Measurements from ENCODE around the gene EDA. TPM values are rescaled to one million over a fixed set of nuclear protein-coding genes. Genes with fewer than 3 reads are reported as not detected.

EDA gene
- total RNA-seq, 1 donor from 2014 or later: 6.1 TPM

GRCh38 chrX:69605521-69605920, 10.4 kb upstream of the EDA start:
- DNase-seq (ENCODE audit: extremely low spot score in 2 of 2): no peak
- H3K9me3 ChIP-seq: no peaks in the 10 kb centered on the region
- H3K4me3 ChIP-seq: no peak overlapping the region
- H3K4me1 ChIP-seq: no peaks in the 10 kb centered on the region
- H3K27ac ChIP-seq: no peak overlapping the region
- TF ChIP-seq POLR2AphosphoS5 (IDR thresholded peaks at IDR 0.05; ENCODE audit: insufficient read depth in 1 of 2, low read depth in 1 of 2) (no peak), CTCF (IDR thresholded peaks at IDR 0.05) (no peak)
- no peaks in the 10 kb centered on the region for H3K27me3 ChIP-seq
- H3K36me3 ChIP-seq: no peaks in the 10 kb centered on the region
- intact Hi-C loops (cut with DNase I): loop anchor here (5.0 kb wide), 1 partner anchor 783 kb away; no protein-coding TSS in a partner anchor

- Histone ChIP-seq H3K9me3 (no peaks in the 10 kb centered on the region), H3K27me3 (no peaks in the 10 kb centered on the region), H3K36me3 (no peaks in the 10 kb centered on the region), H3K4me1 (no peaks in the 10 kb centered on the region), H3K4me3 (no peak overlapping the region), H3K27ac (no peak overlapping the region)
- no peak for DNase-seq (ENCODE audit: extremely low spot score in 2 of 2)
- intact Hi-C loops (cut with DNase I): loop anchor here (5.0 kb wide), 1 partner anchor 785 kb away; no protein-coding TSS in a partner anchor
- no peak for TF ChIP-seq POLR2AphosphoS5 (IDR thresholded peaks at IDR 0.05; ENCODE audit: insufficient read depth in 1 of 2, low read depth in 1 of 2)
- TF ChIP-seq POLR2A (IDR thresholded peaks at IDR 0.05): no peak
- no peak for TF ChIP-seq CTCF (IDR thresholded peaks at IDR 0.05)
These were observed 8.3 kb upstream of the EDA start for GRCh38 chrX:69607616-69608015.

- no peaks in the 10 kb centered on the region for H3K36me3 ChIP-seq
- no peak for TF ChIP-seq POLR2A (IDR thresholded peaks at IDR 0.05)
- no peak for TF ChIP-seq POLR2AphosphoS5 (IDR thresholded peaks at IDR 0.05; ENCODE audit: insufficient read depth in 1 of 2, low read depth in 1 of 2)
- no peak for TF ChIP-seq CTCF (IDR thresholded peaks at IDR 0.05)
- no peaks in the 10 kb centered on the region for H3K4me1 ChIP-seq
- intact Hi-C loops (cut with DNase I): no loop called here
- H3K27ac ChIP-seq: no peak overlapping the region
- no peak for DNase-seq (ENCODE audit: extremely low spot score in 2 of 2)
- no peaks in the 10 kb centered on the region for H3K27me3 ChIP-seq
- H3K9me3 ChIP-seq: no peaks in the 10 kb centered on the region
- no peak overlapping the region for H3K4me3 ChIP-seq
These were observed 2.0 kb upstream of the EDA start for GRCh38 chrX:69613946-69614345.

- no peak for DNase-seq (ENCODE audit: extremely low spot score in 2 of 2)
- H3K27me3 ChIP-seq: no peaks in the 10 kb centered on the region
- H3K4me3 ChIP-seq: no peak overlapping the region
These were observed 1.0 kb upstream of the EDA start for GRCh38 chrX:69614886-69615285.

More at GRCh38 chrX:69614886-69615285, 1.0 kb upstream of the EDA start:
- intact Hi-C loops (cut with DNase I): no loop called here
- no peaks in the 10 kb centered on the region for H3K36me3 ChIP-seq
- TF ChIP-seq POLR2A (IDR thresholded peaks at IDR 0.05) (no peak), CTCF (IDR thresholded peaks at IDR 0.05) (no peak), POLR2AphosphoS5 (IDR thresholded peaks at IDR 0.05; ENCODE audit: insufficient read depth in 1 of 2, low read depth in 1 of 2) (no peak)
- no peaks in the 10 kb centered on the region for H3K9me3 ChIP-seq
- H3K27ac ChIP-seq: no peak overlapping the region
- H3K4me1 ChIP-seq: no peaks in the 10 kb centered on the region

Measured in vagina (tissue), 2 donors.